ENCODE measurements around the gene LMBR1L.

Gene LMBR1L

DNA sequence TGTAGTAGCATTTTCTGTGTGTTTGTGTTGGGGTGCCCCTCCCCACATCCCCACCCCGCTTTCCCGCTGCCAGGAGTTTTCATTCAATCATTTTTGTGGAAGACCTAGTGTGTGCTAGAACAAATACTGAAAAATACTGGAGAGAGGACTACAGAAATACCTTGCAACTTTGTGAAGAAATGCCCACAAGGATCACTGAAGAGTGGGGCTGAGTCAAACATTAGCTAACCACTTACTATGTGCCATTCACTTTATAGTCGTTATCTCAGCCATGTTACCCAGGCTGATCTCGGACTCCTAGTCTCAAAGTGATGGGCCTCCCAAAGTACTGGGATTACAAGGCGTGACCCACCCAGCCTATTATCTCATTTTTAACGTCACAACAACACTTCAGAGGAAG lies 559 bp upstream of the LMBR1L start:
- no peak for DNase-seq

DNA sequence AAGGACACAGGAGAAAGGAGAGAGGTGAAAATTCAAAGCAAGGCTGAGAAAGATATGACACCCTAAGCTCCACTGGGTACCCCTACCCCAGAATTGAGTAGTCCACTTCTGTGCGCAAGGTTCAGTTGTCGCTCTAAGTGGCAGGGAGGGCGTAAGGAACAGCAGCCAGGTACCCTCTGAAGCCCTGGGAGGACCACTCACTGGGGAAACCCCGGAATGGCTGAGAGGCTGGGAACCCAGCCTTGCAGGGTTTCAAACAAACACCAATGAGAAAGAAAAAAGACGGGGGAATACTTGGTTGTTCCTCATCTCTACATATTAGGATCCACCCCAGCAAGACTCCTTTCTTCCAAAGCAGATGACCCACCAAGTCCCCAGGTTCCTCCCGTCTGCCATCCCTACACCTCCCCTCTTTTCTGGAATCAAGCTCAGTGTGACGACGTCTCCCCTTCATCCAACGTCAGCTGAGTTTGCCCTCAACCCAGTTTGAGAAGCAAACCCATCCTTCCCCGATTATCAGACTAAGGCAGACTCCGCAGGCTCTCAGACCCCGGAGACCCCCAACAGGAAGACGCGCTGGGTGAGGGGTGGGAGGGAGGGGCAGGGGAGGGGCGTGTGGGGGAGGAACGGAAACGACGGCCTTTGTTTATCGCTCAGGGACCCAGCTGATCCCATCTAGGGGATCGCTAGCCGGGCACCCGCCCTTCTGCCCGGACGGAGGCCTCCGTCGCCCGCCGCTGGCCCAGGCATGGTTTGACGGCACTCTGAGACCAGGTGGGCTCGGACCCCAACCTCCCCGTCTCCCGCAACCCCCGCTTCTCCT lies 795 bp downstream of the LMBR1L start:
- no peak for DNase-seq

DNA sequence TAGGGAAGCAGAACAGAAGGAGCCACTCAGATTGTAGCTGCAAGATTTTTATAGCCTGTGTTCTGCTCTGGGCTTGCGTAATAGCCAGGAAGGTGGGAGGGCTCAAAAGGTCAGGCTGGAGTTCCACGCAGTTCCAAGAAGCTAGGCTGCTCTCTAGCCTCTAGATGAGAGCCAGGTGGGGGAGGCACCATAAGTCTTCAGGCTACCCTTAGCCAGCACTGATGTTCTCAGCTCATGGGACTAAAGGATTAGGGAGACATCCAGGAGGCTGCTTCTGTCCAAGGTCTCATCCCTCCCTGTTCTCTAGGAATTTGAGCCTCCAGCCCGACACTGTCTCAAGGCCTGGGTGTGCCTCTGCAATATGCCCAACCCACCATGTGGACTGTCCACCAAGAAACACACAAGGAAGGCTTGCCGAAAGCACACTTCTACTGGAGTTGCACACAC lies 1.7 kb downstream of the LMBR1L start:
- no peak for DNase-seq

DNA sequence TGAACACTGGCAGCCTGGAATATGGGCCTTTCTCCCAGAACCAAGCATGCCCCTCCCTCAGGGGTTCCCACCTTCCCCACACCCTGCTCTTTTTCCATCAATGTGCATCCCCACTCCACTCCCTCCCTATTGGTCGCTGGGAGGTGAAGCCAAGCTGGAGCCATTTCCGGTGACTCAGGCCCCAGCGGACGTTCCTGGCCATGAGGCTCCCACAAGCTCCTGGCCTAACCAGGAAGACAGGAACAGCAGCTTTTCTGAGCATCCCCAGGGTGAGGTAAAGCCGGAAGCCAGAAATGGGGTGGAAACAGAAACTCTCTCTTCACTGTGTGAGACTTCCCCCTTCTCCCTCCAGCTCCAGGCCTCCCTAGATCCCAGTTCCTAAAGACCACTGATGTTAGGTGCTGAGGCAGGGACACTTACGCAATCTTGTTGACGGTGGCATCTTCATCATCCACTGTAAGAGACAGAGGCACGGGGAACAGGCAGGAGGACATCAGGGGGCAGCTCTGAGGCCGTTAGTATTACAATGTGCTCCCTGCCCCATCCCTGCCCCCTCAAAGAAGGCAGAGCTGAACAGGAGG lies 5.1 kb downstream of the LMBR1L start:
- no peak for DNase-seq

DNA sequence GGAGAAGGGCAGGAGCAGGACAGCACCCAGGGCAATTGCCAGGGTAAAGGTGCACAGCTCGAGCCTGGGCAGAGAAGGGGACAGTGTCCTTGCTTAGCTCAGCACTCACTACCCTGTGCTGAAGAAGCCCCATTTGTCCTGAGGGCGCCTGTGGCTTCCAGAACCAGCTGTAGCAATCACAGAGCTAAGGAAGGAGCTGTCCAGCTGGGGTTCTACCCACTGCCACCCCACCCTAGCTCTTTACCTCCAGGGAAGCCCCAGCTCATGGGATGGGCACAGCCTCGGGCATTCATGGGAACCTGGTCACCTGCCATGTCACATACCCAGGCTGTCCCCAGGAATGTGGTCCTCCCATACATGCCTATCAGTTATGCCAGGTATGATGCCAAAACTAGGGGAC lies 5.8 kb downstream of the LMBR1L start:
- DNase-seq: no peak

DNA sequence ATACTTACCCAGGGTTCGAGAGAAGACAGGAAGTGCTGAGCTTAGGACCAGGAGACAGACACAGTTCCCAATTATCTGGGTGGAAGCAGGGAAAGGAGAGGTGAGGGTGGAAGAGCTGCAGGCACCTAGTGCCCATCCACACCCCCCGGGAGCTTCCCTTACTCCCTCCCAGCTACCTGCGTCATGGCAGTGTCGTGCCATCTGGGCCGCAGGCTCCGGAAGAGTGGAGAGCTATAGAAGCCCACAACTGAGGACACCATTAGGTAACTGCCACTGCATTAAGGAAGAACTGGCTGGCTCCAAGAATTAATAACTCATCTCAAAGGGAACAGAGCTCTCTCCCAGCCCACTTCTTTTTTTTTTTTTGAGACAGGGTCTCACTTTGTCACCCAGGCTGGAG lies 10.3 kb downstream of the LMBR1L start:
- no peak for DNase-seq

DNA sequence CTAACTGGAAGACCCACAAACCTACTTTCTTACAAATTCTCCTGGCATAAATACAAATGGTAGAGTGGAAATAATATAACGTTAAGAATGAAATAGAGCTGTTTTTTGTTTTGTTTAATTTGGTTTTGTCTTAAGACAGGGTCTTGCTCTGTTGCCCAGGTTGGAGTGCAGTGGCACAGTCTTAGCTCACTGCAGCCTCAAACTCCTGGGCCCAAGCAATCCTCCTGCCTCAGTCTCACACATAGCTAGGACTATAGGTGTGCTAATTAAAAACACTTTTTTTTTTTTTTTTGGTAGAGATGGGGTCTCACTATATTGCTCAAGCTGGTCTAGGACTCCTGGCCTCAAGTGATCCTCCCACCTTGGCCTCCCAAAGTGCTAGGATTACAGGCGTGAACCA lies 11.9 kb downstream of the LMBR1L start:
- DNase-seq: no peak

DNA sequence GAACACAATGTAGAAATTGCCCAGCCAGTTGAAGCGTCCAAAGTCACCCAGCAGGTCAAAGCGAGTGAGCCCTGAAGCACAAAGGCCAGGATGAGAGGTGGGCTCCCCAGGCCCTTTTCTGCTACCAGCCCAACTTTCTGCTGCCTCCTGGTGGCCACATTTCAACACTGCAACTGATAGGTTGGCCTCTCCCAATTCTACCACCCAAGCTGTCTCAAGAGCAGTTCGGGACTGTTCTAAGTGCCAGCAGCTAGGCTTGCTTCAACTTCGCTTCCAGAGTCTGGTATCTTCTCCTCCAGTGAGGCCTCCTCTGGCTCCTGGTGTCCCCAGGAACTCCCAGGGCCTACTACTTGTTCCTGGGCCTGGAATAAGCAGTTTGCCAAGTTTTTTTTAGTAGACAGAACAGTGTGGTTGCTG lies 12.6 kb downstream of the LMBR1L start:
- DNase-seq: peak; percentile 49 to 60

DNA sequence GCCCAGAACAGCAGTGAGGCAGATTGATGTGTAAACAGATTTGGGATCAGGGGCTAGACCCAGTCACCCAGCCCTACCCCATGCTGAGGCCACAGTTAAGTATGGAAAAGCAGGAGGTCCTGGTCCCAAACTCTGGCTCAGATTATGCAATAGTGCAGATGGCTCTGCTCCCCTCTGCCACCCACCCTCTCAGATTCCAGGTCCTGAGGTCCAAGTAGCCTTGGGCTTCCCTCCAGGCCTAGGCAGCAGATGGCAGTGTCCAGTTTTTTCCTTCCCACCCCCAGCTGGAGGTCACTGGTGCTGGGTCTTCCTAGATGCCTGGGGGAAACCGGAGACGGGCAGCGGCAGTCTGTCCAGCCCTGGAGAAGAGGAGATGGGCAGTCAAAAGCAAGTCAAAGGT lies 13.3 kb downstream of the LMBR1L start:
- DNase-seq: no peak

DNA sequence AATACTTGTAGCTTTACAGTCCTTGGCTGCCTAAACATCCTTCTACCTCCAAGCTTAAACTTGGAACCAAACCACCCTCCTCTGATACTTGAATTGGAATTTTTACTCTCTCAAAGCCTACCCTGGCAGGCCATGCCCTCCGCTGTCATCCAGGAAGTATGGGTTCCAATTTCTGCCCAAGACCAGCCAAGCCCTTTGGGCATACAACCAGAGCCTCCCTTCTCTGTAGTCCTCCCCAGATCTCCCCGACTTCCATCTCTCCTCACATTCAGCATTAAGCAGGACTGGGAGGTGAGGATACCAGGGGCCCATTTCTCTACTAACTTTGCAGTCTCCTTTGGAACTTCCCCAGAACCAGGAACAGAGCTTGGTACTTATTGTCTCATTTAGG lies 15.7 kb downstream of the LMBR1L start:
- no peak for DNase-seq

DNA sequence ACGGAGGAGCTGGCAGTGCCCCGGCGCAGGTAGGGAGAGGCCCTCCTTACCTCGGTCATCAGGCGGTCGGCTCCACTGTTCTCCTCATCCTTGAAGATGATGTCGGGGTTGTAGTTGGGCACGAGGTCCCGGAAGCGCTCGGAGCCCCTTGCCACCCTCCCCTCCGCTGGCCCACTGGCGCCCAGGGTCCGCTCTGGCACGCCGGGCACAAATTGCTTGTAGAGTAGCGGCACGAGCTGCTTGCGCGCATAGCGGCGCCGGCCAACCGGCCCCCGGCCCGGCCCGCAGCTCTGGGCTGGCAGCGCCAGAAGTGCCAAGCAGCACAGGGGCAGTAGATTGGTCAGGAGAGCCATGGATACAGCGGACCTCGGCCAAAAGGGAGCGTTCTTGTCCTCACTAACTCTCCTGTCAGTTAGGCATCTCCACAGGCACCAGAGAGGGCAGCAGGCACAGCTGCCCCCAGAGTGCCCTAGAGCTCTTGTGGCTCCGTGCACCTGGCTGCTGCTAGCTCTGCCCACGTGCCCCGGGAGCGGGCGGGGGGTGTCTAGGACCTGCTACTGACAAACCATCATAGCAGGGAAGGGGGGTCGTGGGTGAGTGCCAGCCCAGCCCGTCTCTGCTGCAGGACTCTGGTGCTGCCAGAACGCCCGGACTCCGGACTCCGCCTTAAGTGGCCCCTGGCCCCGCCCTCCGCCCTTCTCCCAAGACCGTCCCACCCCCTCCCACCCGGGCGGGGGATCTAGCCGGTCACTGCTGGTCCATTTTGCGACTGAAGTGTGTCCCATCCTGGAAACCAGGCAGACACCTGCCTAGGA lies 16.3 kb downstream of the LMBR1L start, which contains the start of gene DHH:
Gene DHH (minus strand): TSS at position 642 of the 815 bp plus-strand sequence. CDS start 289 bp downstream, at position 353.
- DNase-seq: peak in 1 of 2 experiments; percentile 12

DNA sequence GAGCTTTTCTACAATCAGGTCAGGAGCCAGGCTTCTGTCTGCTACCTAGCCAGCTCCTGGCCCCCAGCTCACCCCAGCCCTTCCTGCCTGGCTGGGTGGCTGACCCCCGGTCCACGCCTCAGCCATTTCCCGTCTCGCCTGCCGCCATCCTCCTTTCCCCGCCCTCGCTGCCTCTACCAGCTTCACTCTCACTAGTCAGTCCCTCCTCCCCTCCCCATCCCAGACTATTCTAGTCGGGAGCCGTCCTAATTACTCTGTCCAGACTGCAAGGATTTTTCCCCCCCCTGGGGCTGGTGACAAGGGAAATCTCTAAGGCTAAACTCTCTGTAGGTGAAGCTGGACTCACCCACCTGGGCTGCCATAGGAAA lies 16.9 kb downstream of the LMBR1L start:
- no peak for DNase-seq

DNA sequence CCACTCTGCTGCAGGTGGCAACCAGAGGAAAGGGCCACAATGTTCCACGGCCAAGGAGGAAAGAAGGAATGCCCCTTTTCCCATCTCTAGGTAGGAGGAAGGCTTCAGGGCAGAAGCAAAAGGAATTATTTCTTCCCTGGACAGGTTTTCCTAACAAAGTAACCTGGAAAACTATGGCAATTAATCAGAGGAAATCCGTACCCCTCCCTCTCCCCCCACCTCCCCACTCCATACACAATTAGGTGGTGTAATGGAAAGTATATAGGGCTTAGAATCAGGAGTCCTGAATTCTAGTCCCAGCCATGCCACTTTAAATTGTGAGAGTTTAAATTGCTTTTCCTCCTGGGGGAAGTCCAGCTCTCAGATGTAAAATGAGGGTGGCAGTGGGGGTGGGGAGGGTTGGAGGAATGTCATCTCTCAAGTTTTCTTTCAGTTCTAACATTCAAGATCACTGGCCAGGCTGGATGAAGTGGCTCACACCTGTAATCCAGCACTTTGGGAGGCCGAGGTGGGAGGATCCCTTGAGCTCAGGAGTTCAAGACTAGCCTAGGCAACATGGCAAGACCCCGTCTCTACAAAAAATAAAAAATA lies 17.7 kb downstream of the LMBR1L start:
- DNase-seq: no peak

DNA sequence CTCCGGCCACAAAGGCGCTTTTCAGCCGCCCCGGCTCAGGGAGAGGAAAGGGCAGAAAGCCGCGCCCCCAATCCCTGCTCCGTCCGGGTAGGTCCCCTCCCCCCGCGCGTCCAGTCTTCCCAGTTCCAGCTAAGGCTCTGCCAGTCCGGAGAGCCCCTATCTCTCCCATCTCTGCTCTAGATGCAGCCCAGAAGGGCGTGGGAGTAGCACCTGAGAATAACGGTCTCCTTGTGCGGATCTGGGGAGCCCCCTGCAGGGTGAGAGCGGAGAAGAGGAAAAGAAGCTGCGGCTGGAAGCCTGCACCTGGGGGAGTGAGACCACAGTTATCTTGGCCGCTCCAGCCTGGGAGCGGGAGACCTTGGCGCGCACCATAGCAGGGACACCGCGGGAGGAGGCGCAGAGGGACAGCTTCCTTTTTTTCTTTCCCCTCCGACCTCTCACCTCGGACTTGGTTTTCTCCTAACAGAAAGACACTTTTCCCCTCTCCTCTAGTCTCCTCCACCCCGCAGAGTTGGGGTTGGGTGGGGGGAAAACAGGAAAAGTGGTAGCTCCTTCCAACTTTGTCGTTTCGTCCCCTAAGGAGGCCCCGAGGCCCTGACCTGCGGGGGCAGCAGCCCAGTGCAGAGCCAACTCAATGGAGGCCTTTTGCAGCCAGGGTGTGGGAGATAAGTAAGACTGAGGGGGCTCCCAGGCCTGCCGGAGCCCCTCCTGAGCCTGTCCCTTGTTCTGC lies 18.4 kb downstream of the LMBR1L start:
- peak; percentile 57 to 67 for DNase-seq

DNA sequence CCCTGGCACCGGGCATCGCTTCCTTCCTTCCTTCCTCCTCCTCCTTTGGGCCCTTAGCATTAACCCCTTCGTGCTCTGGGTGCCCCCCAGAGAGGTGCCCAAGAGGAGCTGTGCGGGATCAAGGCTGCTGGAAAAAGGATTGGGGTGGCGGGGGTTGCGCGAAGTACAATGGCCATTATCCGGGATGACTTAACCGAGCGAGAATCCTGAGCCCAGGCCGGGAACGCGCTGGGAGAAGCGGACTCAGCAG lies 18.9 kb downstream of the LMBR1L start:
- DNase-seq: no peak

DNA sequence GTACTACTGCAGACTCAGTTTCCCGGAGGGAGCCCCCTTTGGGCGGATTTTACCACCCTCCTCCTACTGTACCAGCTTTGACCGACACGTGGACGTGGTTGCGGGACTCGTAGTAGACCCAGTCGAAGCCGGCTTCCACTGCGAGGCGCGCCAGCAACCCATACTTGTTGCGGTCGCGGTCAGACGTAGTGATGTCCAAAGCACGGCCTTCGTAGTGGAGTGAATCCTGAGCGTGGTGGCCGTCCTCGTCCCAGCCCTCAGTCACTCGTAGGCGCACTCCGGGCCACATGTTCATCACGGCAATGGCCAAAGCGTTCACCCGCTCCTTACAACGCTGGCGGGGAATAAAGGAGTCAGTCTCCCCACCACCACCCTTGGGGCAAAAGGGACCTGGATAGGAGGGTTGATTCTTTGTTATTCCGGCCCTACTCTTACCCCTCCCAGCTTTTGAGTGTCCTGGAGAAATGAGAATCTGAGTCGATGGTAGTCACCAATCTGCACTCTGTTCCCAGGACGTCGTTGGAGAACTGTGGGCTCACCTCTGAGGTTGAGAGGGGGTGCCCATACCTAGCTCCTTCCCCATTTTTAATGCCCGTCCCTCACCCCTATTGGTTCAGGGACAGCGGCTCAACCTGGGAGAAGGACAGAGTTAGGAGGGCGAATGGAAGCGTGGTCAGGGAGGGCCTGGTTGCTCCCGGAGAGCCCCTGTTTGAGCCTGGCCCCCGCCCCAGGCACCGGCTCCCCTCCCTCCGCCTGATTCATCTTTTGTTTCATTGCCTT lies 19.4 kb downstream of the LMBR1L start:
- no peak for DNase-seq

DNA sequence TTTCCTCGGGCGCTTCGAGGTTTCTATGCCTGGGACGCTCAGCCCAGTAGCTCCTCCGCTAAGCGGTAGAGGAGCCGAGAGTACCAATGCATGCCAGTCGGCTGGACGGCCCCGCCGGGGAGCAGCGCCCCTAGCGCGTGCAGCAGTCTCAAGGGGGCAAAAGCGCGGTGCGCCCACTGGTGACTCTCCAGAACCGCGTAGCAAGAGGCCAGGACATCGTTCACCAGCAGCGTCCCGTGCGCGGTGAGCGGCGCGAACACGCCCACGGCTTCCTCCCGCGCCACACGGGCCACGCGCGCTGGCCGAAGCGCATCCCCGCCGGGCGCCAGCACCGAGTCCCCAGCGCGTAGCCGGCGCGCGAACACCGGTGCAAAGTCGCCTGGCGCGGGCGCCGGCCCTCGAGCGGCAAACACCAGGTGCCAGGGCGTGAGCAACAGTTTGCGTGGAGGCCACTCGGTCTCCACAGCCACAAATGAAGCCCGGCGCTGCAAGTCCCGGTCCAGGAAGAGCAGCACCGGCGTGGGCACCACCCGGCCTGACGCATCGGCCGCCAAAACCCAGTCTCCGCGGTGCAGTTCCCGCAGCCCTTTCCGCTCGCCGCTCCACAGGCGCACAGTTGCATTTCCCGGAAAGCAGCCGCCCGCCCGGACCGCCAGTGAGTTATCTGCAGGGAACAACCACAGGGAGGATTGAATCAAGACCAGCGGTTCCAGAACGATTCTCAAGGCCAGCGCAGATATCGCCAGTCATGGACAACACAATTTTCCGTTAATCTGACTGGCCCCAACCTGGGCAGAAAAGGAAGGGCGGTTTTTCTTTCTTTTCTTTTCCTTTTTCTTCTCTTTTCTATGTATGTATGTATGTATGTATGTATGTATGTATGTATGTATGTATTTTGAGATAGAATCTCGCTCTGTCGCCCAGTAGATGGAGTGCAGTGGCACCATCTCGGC lies 20.6 kb downstream of the LMBR1L start:
- peak; percentile 27 to 35 for DNase-seq

DNA sequence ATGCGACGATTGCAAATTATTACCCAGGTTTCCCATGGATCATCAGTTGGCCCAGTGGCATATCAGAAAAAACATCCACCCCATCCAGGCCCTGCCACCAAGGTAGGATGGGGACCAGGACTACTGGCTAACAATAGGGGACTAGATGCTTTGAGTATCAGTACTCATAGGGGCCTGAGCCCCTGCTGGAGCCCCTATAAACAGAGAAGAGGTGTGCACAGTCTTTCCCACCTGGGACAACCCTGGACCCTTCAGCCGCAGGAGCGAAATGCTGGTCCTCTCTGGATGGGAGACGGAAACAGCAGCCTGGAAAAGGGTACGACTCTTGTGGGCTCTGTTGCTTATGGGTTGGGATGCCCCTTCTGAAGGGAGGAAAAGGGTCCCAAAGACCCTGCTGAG lies 21.7 kb downstream of the LMBR1L start:
- DNase-seq: no peak

DNA sequence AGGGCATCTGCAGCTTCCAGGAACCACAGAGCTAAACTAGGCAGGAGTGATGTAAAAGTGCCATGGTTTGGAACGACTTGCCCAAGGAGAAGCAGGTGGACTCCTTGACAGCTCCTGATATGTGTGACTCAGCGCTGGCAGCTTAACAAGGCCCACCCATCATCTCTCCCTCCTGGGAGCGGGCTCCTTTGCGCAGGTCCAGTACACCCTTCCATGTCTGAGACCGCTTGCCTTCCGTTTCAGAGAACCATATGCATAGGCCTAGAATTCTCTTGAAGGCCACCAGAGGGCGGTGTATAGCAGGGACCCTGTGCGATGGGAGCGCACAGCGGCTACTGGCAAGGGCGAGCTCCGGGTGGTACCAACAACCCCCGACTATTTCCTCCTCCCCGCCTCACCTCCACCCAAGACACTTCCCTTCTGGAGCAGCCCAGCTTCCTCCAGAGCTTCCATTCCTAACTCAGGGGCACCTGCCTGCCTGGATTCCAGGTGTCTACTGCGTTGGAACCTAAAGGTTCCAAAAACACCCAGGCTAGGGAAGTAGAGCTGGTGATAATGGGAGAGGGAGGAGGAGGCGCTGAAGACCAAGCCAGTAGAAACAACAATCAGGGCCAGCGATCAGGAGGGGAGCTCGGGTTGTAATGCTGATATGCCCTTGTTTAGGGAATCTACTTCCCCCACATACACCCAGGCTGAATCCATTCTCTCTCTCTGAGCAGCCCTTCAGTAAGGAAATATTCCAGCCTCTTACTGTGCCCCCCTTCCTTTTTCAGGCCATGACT lies 22.3 kb downstream of the LMBR1L start:
- peak; percentile 51 to 62 for DNase-seq

DNA sequence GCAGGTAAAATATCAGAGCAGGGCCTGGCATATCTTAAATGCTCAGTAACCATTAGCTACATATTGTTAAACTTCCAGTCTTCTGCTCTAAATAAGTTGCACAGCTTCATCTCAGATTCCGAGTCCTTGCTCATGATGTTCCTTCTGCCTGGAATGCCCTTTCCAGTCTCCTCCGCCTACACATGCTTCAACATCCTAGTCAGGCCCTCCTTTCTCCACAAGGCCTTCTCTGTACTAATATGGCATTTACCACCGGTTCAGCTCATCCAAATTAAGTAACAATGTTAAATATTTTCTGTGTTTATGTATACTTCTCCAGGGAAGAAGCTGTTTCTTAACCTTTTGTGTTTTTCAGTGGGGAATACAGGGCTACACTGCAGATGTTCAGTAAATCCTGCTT lies 24.5 kb downstream of the LMBR1L start:
- no peak for DNase-seq
